ENCODE results near the gene SSTR4.
"Not testable (repeated sequence)": the region's sequence is repeated elsewhere in the genome, so short reads cannot be mapped to it uniquely, and the experiment has no call there.

The SSTR4 gene

GRCh38 chr20:23034721-23035671 is at the start of gene SSTR4:
SSTR4 (plus strand) TSS chr20:23035312; CDS start chr20:23035484, 172 bp downstream.
- Histone ChIP-seq H3K4me3 (ENCODE audit: low read depth, low read length) (no peak within 1 kb of the TSS), H3K36me3 (replicated peaks) (no peaks in the 10 kb centered on the region), H3K27ac (no peak within 1 kb of the TSS), H3K27me3 (replicated peaks) (peaks cover 28% of the 10 kb centered on the region)
- TF ChIP-seq, protein P1, sequence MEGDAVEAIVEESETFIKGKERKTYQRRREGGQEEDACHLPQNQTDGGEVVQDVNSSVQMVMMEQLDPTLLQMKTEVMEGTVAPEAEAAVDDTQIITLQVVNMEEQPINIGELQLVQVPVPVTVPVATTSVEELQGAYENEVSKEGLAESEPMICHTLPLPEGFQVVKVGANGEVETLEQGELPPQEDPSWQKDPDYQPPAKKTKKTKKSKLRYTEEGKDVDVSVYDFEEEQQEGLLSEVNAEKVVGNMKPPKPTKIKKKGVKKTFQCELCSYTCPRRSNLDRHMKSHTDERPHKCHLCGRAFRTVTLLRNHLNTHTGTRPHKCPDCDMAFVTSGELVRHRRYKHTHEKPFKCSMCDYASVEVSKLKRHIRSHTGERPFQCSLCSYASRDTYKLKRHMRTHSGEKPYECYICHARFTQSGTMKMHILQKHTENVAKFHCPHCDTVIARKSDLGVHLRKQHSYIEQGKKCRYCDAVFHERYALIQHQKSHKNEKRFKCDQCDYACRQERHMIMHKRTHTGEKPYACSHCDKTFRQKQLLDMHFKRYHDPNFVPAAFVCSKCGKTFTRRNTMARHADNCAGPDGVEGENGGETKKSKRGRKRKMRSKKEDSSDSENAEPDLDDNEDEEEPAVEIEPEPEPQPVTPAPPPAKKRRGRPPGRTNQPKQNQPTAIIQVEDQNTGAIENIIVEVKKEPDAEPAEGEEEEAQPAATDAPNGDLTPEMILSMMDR (IDR thresholded peaks at IDR 0.05; ENCODE audit: low read depth, low read length, missing control alignments) = no peak
- no peak for DNase-seq
- in situ Hi-C loops (cut with HindIII; ENCODE audit: low pct_ligation_motif_present, low sequenced_read_pairs) = no loop called here

GRCh38 chr20:22986601-22987000 is 48.5 kb upstream of the SSTR4 start:
- TF ChIP-seq, protein P1 (IDR thresholded peaks at IDR 0.05; ENCODE audit: low read depth, low read length, missing control alignments) = no peak
- no peak overlapping the region for H3K27ac ChIP-seq
- in situ Hi-C loops (cut with HindIII; ENCODE audit: low pct_ligation_motif_present, low sequenced_read_pairs) = no loop called here
- no peaks in the 10 kb centered on the region for H3K27me3 ChIP-seq (replicated peaks)
- no peak for DNase-seq
- H3K36me3 ChIP-seq (replicated peaks) = no peaks in the 10 kb centered on the region
- no peak overlapping the region for H3K4me3 ChIP-seq (ENCODE audit: low read depth, low read length)

DNA sequence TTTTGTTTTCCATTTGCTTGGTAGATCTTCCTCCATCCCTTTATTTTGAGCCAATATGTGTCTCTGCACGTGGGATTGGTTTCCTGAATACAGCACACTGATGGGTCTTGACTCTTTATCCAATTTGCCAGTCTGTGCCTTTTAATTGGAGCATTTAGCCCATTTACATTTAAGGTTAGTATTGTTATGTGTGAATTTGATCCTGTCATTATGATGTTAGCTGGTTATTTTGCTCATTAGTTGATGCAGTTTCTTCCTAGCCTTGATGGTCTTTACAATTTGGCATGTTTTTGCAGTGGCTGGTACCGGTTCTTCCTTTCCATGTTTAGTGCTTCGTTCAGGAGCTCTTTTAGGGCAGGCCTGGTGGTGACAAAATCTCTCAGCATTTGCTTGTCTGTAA is 43.7 kb upstream of the SSTR4 start:
- H3K4me3 ChIP-seq (ENCODE audit: low read depth, low read length); H3K36me3 ChIP-seq (replicated peaks); H3K27ac ChIP-seq; H3K27me3 ChIP-seq (replicated peaks); in situ Hi-C loops (cut with HindIII; ENCODE audit: low pct_ligation_motif_present, low sequenced_read_pairs); DNase-seq: not testable (repeated sequence)

DNA sequence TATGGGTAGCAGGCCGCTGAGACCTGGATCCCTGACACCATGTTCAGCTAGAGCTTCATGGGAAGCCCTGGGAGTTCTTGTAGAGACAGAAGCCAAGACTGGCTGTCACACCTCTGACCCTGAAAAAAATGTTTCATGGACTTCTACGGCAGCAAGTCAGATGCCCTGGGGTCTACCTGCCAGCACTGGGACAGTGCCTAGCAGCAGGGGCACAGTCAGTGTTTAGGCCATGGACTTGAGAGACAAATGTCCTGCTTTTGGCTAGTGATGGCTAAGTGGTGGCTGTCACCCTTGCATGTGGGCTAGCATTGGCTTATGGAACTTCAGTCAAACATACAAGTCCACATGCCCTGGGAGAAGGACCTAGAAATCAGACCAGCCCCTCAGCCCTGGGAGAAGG is 41.3 kb upstream of the SSTR4 start:
- TF ChIP-seq, protein P1 (IDR thresholded peaks at IDR 0.05; ENCODE audit: low read depth, low read length, missing control alignments) = no peak
- Histone ChIP-seq H3K27ac (no peak overlapping the region), H3K4me3 (ENCODE audit: low read depth, low read length) (no peak overlapping the region), H3K27me3 (replicated peaks) (no peaks in the 10 kb centered on the region), H3K36me3 (replicated peaks) (no peaks in the 10 kb centered on the region)
- DNase-seq = no peak
- in situ Hi-C loops (cut with HindIII; ENCODE audit: low pct_ligation_motif_present, low sequenced_read_pairs) = no loop called here

DNA sequence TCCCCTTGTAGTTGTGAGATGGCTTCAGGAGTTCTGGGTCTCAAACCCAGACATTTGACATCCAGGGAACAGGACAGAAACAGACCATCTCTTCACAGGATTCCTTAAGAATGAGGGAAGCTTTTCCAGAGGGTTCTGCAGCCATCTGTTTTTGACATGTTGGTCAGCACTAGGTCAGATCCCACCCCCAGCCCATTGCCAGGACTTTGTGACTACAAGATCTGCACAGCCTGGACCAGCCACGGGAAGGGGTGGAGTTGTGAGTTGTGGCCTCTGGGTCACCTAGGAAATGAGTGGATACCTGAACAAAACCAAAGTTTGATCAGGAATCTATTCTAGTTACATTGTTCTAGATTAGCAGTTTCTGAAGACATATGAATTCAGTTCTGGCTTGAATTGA is 39.2 kb upstream of the SSTR4 start:
- Histone ChIP-seq H3K27ac (no peak overlapping the region), H3K36me3 (replicated peaks) (no peaks in the 10 kb centered on the region), H3K27me3 (replicated peaks) (no peaks in the 10 kb centered on the region), H3K4me3 (ENCODE audit: low read depth, low read length) (no peak overlapping the region)
- TF ChIP-seq, protein P1 (IDR thresholded peaks at IDR 0.05; ENCODE audit: low read depth, low read length, missing control alignments) = no peak
- no peak for DNase-seq
- in situ Hi-C loops (cut with HindIII; ENCODE audit: low pct_ligation_motif_present, low sequenced_read_pairs) = no loop called here

DNA sequence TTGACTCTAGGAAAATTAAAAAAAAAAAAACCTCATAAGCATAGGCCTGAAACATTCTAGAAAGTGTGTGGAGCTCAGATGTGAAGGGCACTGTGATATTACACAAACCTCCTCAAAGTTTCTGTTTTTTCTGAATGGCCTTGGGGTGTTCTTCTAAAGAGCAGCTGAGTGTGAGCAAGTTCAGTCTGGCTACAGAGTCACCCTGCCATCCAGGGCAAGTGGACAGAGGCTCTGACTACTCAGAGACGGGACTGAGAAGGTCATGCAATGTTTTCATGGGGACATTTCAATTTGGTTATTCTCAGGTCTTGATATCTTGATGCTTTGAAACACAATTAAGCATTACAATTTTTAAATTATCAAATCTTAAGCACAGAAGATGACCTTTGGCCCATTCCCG is 36.6 kb upstream of the SSTR4 start:
- H3K27ac ChIP-seq = no peak overlapping the region
- TF ChIP-seq, protein P1 (IDR thresholded peaks at IDR 0.05; ENCODE audit: low read depth, low read length, missing control alignments) = no peak
- no peak overlapping the region for H3K4me3 ChIP-seq (ENCODE audit: low read depth, low read length)
- no peaks in the 10 kb centered on the region for H3K36me3 ChIP-seq (replicated peaks)
- in situ Hi-C loops (cut with HindIII; ENCODE audit: low pct_ligation_motif_present, low sequenced_read_pairs) = no loop called here
- H3K27me3 ChIP-seq (replicated peaks) = no peaks in the 10 kb centered on the region
- DNase-seq = no peak

All from brain microvascular endothelial cell (primary cell).